ENCODE data around the gene CTNNBL1.

- TF ChIP-seq POLR2AphosphoS5 (IDR thresholded peaks at IDR 0.05) (no peak), POLR2A (IDR thresholded peaks at IDR 0.05; ENCODE audit: low read depth) (no peak)
- TF ChIP-seq, protein P1, sequence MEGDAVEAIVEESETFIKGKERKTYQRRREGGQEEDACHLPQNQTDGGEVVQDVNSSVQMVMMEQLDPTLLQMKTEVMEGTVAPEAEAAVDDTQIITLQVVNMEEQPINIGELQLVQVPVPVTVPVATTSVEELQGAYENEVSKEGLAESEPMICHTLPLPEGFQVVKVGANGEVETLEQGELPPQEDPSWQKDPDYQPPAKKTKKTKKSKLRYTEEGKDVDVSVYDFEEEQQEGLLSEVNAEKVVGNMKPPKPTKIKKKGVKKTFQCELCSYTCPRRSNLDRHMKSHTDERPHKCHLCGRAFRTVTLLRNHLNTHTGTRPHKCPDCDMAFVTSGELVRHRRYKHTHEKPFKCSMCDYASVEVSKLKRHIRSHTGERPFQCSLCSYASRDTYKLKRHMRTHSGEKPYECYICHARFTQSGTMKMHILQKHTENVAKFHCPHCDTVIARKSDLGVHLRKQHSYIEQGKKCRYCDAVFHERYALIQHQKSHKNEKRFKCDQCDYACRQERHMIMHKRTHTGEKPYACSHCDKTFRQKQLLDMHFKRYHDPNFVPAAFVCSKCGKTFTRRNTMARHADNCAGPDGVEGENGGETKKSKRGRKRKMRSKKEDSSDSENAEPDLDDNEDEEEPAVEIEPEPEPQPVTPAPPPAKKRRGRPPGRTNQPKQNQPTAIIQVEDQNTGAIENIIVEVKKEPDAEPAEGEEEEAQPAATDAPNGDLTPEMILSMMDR (IDR thresholded peaks at IDR 0.05) = no peak
Measured at GRCh38 chr20:37713396-37713795, 19.6 kb downstream of the CTNNBL1 start.

All from esophagus muscularis mucosa (tissue), 3 donors.